ENCODE results near the gene CHM.

DNA sequence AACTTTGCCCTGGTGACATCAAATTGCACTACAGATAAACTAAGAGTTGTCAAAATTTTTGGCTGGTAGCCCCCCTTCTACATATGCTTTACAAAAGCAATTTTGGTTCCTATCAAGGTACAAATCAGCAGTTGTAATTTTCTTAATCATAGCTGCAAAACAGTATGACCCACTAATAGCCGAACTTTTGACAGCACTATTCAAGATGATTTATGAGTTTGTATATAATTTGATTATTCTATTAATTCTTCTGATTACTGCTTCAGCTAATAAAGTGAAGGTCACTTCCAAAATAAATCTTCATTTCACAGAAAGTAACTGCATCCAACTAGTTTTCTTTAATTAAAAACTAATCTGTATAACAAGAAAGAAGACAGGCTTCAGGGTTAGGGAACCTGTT, 119.6 kb downstream of the CHM start:
- TF ChIP-seq CREB1 (CRISPR knock-in tag; IDR thresholded peaks at IDR 0.05; ENCODE audit: low read depth) (no peak), CTCF (conservative IDR thresholded peaks at IDR 0.05; ENCODE audit: low read depth in 2 of 2) (no peak), REST (IDR thresholded peaks at IDR 0.05; ENCODE audit: unreplicated experiment) (no peak), EZH2 (IDR thresholded peaks at IDR 0.05; ENCODE audit: low read depth, unreplicated experiment) (no peak), STAT1 (IDR thresholded peaks at IDR 0.05; ENCODE audit: unreplicated experiment) (no peak), EZH2phosphoT487 (IDR thresholded peaks at IDR 0.05; ENCODE audit: unreplicated experiment) (no peak), POLR2AphosphoS5 (IDR thresholded peaks at IDR 0.05; ENCODE audit: low read depth) (no peak), ETS1 (IDR thresholded peaks at IDR 0.05) (no peak), JUNB (IDR thresholded peaks at IDR 0.05; ENCODE audit: unreplicated experiment) (no peak), ZNF331 (CRISPR knock-in tag; IDR thresholded peaks at IDR 0.05; ENCODE audit: low read depth) (no peak), NANOG (IDR thresholded peaks at IDR 0.05; ENCODE audit: borderline replicate concordance) (no peak), ZNF114 (CRISPR knock-in tag; IDR thresholded peaks at IDR 0.05) (no peak)
- TF ChIP-seq, protein P1, sequence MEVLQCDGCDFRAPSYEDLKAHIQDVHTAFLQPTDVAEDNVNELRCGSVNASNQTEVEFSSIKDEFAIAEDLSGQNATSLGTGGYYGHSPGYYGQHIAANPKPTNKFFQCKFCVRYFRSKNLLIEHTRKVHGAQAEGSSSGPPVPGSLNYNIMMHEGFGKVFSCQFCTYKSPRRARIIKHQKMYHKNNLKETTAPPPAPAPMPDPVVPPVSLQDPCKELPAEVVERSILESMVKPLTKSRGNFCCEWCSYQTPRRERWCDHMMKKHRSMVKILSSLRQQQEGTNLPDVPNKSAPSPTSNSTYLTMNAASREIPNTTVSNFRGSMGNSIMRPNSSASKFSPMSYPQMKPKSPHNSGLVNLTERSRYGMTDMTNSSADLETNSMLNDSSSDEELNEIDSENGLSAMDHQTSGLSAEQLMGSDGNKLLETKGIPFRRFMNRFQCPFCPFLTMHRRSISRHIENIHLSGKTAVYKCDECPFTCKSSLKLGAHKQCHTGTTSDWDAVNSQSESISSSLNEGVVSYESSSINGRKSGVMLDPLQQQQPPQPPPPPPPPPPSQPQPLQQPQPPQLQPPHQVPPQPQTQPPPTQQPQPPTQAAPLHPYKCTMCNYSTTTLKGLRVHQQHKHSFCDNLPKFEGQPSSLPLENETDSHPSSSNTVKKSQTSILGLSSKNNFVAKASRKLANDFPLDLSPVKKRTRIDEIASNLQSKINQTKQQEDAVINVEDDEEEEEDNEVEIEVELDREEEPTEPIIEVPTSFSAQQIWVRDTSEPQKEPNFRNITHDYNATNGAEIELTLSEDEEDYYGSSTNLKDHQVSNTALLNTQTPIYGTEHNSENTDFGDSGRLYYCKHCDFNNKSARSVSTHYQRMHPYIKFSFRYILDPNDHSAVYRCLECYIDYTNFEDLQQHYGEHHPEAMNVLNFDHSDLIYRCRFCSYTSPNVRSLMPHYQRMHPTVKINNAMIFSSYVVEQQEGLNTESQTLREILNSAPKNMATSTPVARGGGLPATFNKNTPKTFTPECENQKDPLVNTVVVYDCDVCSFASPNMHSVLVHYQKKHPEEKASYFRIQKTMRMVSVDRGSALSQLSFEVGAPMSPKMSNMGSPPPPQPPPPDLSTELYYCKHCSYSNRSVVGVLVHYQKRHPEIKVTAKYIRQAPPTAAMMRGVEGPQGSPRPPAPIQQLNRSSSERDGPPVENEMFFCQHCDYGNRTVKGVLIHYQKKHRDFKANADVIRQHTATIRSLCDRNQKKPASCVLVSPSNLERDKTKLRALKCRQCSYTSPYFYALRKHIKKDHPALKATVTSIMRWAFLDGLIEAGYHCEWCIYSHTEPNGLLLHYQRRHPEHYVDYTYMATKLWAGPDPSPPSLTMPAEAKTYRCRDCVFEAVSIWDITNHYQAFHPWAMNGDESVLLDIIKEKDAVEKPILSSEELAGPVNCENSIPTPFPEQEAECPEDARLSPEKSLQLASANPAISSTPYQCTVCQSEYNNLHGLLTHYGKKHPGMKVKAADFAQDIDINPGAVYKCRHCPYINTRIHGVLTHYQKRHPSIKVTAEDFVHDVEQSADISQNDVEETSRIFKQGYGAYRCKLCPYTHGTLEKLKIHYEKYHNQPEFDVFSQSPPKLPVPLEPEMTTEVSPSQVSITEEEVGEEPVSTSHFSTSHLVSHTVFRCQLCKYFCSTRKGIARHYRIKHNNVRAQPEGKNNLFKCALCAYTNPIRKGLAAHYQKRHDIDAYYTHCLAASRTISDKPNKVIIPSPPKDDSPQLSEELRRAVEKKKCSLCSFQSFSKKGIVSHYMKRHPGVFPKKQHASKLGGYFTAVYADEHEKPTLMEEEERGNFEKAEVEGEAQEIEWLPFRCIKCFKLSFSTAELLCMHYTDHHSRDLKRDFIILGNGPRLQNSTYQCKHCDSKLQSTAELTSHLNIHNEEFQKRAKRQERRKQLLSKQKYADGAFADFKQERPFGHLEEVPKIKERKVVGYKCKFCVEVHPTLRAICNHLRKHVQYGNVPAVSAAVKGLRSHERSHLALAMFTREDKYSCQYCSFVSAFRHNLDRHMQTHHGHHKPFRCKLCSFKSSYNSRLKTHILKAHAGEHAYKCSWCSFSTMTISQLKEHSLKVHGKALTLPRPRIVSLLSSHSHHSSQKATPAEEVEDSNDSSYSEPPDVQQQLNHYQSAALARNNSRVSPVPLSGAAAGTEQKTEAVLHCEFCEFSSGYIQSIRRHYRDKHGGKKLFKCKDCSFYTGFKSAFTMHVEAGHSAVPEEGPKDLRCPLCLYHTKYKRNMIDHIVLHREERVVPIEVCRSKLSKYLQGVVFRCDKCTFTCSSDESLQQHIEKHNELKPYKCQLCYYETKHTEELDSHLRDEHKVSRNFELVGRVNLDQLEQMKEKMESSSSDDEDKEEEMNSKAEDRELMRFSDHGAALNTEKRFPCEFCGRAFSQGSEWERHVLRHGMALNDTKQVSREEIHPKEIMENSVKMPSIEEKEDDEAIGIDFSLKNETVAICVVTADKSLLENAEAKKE (CRISPR knock-in tag; IDR thresholded peaks at IDR 0.05) = no peak
